ENCODE measurements around the gene MYL10.
"Not testable (repeated sequence)": the region's sequence is repeated elsewhere in the genome, so short reads cannot be mapped to it uniquely, and the experiment has no call there.

MYL10 gene

DNA sequence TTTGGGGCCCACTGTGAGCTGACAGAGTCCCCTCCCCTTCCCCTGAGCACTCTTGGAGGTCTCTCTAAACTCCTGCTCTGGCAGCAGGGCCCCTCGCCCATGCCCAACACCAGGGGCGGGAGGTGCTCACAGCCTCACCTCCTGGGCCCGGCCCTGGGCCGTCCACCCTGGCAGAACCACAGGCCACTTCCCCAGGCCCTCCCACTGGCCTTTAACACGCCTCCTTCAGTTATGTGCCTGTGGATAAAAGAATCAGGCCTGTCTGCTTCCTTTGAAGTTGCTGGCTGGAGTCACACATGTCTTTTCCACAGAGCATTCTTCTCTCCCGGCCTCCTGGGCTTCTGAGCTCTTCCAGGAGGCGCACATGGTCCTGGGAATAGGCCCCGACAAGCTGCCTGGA lies 10.2 kb downstream of the MYL10 start:
- DNase-seq (ENCODE audit: low read depth in 4 of 4, low spot score in 1 of 4): no peak

DNA sequence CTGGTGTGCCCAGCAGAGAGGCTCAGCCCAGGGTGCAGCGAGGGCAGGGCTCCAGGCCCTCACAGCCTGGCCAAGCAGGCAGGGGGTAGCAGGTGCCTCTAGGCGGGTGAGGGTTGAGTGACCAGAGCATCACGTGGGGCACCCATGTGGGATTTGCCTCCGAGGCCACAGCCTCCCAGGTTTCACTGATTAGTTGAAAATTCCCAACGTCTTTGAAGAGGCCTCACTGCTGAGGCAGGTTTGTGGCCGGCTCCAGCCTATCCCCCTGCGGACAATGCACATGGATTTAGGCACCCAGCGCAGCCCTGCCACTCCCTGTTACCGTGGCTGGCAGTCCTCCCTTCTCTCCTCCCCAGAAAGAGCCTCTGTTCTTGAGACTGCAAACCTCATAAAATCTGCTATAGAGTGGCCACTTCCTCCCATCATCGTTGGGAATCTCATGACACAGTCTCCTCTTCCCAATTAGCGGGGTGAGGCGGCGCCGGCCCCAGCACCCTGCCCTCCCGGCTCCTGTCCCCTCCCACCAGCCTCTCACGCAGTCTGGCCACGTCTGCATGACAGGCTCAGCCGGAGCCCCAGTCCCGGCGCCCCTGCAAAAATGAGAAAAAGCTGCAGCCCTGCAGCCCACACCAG lies 10.8 kb downstream of the MYL10 start:
- DNase-seq (ENCODE audit: low read depth in 4 of 4, low spot score in 1 of 4): no peak

DNA sequence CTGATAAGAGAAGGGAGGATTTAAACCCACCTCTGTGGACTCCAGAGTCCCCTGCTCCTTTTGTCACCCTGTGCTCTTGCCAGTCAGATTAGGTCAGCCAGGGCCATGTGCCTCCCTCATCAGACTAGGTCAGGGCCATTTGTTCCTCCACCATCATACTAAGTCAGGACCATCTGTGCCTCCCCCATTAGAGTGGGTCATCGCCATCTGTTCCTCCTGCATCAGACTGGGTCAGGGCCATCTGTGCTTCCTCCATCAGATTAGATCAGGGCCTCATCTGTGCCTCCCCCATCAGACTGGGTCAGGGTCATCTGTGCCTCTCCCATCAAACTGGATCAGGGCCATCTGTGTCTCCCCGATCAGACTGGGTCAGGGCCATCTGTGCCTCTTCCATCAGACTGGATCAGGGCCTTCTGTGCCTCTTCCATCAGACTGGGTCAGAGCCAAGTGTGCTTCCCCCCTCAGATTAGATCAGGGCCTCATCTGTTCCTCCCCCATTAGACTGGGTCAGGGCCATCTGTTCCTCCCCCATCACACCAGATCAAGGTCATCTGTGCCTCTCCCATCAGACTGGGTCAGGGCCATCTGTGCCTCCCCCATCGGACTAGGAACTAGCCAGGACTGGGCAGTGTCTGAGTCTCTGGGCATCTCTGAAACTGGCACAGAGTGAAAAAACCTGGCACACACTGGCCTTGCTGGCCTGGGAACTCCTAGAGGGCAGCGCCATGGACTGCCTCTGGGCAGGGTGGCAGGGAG lies 11.5 kb downstream of the MYL10 start:
- no peak for DNase-seq (ENCODE audit: low read depth in 4 of 4, low spot score in 1 of 4)

DNA sequence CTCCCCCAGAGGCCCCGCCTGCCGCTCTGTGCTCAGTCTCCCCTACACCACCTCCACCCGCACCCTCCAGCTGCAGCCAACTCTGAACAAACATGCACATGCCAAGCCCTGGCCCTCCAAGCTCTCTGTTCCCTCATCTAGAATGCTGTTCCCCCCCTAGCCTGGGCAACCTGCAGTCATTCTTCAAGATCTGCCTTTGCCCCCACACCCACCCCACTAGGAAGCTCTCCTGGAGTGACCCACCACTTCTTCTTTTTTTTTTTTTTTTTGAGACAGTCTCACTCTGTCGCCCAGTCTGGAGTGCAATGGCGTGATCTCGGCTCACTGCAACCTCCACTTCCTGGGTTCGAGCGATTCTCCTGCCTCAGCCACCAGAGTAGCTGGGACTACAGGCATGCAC lies 13.7 kb downstream of the MYL10 start:
- no peak for DNase-seq (ENCODE audit: low read depth in 4 of 4, low spot score in 1 of 4)

DNA sequence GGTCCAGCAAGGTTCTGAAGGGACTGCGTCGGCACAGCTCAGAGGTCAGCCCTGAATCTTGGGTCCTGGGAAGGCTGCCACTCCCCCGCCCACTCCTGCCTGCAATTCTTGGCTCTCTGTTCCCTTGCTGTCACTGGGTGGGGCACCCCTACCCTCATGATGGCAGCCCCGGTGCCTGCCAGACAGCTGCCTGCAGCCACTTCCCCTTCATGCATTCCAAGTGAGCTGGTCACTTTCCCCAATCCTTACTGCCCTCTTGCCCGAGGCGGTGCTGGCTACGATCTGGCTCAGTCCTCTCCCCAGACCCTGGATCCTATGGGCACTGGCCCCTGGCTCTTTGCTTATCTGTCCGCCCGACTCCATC lies 14.2 kb downstream of the MYL10 start:
- no peak for DNase-seq (ENCODE audit: low read depth in 4 of 4, low spot score in 1 of 4)

DNA sequence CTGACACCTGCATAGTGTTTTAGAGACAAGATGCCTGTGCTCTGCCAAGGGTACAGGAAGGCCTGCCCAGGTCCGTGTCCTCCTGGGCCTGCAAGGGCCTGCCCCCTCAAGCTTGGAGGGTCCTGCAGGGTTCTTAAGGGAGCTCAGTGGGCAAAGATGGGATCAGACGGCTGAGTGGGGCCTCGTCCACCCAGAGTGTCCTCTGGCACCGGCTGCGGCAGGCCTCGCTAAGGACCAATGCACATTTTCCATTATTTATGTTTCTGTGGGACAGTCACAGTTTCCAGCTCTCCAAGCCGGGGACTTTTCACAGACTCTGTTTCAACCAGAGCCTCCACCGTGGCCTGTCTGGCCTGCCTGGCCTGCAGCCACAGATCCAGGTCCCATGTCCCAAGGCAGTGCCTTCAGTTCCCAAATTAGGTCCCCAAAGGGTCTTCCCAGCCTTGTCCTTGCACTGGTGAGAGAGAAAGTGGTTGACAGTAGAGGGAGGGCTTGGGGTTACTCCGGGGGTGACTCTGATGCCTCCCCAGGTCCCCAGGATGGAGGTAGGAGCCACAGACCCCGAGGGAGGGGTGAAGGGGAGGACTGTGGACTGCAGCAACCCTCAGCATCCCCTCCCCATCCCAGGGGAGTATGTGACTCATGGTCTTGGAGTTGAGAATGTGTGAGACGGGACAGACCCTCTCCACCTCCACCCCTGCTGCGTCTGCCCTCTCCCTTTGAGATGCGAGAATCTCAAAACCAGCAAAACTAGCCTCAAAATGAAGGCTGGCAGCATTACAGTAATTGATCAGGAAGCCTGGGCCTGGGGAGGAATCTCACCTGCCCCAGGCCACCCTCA lies 14.8 kb downstream of the MYL10 start:
- no peak for DNase-seq (ENCODE audit: low read depth in 4 of 4, low spot score in 1 of 4)

DNA sequence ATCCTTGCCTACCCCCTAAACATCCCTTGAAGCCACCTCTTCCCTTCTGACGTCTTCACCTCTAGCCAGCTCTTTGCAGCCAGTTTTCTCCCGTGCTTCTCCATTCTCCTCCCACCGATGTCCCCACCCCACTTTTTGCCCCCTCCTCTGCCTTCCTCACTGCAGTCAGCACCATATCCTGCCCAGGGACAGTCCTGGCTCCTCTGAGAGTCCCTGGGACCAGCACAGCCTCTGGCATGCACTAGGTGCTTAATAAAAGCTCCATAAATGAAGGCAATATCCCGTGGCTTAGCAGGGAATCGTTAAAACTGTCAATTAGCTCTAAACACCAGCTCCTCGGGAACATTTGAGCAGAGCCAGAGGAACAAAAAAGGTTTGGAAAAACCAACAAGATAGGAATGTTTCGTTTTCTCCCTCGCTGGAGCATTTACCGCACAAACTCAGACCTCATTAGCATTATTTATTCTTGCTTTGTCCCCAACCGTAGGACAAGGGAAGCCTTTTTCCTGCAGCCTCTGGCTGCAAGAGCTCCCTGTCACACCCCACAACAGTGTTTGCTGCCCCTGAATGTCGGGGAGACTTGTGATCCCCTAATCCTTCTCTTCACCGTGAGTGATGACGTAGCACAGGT lies 16.1 kb downstream of the MYL10 start:
- no peak for DNase-seq (ENCODE audit: low read depth in 4 of 4, low spot score in 1 of 4)

DNA sequence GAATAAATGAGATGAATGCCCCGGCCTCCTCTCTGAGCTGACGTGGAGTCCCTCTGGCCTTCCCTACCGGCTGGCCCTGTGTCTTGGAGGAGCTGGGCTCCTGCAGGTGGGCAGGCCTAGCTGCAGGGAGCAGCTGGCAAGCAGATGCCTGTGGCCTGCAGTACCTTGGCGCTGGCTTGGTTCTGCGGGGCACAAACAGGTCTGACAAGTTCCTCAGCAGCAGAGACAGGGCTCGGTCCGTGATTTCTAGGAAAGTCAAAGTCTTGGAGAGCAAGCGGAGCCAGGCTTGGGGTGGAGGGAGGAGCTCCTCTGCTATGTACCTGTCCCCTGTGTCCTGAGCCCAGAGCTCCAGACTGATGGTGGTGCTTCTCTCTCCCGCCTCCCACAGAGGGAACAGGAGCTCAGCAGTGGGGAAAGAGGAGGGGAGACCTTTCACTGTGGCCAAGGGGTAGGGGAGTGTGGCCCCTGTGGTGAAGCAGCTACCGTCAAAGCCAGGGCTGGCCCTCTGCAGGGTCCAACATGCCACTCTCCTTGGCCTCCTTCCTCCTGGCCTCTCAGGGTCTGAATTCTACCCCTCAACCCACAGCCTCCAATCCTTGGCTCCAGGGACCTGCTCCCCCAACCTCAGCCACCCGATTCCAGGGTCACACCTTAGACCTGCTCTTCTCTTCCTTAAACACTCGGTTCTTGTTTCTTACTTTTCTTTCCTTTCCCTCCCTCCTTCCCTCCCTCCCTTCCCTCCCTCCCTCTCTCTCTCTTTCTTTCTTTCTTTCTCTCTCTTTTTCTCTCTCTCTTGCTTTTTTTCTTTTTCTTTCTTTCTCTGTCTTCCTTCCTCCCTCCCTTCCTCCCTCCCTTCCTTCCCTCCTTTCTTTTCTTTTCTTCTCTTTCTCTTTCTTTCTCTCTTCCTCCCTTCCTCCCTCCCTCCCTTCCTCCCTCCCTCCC lies 20.1 kb downstream of the MYL10 start:
- DNase-seq (ENCODE audit: low read depth in 4 of 4, low spot score in 1 of 4): no peak

DNA sequence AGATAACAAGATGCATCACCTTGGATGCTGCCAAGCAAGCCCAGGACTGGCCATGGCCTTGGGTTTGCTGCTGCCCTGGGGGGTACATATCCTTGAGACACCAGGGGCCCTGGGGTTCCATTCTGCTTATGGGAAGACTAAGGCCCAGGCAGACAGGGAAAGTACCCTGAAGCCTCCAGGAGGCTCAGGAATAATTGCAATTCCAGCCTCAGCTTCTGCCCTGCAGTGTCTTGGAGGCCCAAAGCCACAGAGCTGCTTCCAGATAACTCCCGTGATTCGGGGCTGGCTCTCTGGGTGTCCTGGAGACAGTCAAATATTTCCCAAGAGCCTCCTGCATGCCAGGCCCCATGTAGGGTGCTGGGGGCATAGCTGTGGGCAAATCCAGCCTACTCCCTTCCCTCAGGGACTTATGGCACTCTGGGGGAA lies 22.6 kb downstream of the MYL10 start:
- no peak for DNase-seq (ENCODE audit: low read depth in 4 of 4, low spot score in 1 of 4)

DNA sequence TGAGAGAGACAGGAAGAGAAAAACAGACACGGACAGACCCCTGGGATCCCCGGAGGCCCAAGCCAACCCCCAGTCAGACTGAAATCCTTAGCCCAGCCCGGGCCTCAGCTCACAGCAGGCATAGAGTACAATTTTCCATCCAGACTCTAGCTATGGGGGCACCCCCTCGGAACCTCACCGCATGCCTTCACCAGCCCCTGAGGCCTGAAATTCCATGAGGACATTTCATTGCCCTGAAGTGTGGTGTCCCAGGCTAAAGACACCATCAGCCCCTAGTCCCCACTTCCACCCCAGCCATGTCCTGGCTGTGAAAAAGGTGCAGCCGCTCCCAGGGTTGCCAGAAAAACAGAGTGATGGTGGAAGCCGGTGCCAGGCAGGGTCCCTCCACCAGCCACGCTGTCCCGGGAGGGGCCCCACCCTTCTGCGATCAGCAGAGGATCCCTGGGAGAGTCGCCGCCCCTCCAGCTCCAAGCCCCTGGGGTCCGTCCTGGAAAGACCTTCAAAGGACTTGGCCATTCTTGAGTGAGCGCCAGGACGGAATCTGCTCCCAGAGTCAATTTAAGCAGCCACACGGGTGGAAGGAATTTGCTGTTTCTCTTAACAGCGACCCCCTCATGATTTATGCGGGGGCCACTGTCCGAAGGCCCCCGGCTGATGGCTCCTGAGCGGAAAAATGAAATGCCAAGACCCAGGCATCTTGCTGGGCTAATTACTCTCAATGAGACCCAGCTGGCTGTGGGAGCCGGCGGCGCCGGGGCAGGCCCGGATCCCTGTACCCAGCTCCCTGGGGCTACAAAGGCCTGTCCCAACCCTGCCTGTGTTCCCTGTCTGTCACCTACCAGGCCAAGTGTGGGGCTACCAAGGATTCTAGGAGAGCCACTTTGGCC lies 23.2 kb downstream of the MYL10 start:
- DNase-seq (ENCODE audit: low read depth in 4 of 4, low spot score in 1 of 4): no peak

DNA sequence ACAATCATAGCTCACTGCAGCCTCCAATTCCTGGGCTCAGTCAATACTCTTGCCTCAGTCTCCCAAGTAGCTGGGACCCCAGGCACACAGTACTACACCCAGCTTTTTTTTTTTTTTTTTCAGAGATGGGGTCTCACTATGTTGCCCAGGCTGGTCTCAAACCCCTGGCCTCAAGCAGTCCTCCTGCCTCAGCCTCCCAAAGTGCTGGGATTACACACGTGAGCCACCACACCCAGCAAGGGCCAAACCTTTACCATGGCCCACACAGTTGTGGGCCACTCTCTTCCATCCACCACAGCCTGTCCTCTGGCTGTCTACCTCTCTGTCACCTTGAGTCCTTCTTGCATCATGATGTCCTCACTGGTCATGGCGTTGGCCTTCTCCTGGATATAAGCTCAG lies 24.2 kb downstream of the MYL10 start:
- not testable (repeated sequence) for DNase-seq (ENCODE audit: low read depth in 4 of 4, low spot score in 1 of 4)

DNA sequence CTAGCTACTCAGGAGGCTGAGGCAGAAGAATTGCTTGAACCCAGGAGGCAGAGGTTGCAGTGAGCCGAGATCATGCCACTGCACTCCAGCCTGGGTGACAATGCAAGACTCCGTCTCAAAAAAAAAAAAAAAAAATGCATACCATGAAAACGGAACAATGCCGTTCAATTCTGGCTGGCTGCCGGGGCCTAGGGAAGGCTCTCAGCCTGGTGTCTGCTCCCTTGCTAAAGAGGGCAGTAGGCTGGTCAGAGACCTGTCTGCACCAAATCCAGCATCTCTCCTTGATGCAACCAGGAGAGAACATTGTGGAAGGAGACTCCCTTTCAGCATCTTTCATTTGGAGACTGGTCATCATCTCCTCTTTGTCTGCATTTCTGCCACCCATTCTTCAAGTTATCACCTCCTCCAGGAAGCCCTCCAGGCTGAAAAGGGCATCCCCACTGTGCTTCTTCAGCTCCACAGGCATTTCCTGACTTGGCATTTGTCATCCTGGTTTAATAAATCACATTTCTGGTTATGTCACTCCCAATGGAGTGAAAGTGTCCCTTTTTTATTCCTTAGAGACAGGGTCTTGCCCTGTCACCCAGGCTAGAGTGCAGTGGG lies 24.7 kb downstream of the MYL10 start:
- DNase-seq (ENCODE audit: low read depth in 4 of 4, low spot score in 1 of 4): no peak

DNA sequence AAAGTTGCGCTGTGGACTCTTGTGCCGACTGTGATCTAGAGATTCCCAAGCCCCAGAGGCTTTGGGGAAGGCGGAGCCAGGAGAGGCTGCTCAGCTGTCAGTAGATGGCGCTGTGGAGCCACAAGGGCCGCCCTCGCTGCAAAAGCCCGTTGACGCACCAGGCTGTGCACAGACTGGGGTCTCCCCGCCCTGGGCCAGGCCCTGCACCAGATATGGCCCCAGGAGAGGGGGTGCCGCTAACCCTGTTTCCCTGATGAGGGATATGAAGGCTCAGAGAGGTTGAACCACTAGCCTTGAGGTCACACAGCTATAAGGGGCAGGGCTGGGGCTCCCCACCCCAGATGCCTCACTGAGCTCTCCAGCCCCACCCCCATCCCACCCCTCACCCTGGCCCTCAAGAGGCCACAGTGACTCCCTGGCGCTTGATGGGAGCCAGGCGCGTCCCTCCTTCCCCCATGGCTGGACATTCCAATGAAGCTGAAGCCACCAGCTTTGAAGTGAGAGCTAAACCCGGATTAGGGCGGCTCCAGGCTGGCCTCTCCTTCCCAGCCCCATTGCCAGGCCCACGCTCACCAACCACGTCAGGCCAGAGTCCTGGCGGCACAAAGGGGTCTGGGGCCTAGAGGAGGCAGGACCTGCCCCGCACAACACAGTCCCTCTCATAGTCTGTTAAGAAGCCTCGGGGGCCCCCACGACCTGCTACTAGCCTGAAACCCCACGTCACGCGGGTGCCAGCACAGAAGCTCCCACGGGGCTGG lies 26.4 kb downstream of the MYL10 start:
- peak; percentile 47 to 73 (median 56) for DNase-seq (ENCODE audit: low read depth in 4 of 4, low spot score in 1 of 4)

DNA sequence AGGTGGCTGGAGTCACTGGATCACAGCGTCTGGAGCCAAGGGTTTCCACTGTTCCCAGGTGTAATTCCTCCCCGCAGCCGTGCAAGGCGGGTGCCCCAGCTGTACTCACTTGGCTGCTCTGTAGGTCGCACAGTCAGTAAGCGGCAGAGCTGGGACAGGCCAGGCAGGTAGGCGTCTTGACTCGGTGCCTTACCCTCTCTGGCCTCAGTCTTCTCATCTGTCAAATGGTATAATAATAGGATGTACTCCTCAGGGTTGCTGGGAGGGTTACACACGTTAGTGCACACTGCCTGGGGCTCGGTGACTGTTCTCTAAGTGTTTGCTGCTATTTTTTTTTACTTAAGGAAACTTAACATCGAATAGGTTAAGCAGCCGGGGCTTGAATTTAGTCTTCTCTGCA lies 27.0 kb downstream of the MYL10 start:
- no peak for DNase-seq (ENCODE audit: low read depth in 4 of 4, low spot score in 1 of 4)

DNA sequence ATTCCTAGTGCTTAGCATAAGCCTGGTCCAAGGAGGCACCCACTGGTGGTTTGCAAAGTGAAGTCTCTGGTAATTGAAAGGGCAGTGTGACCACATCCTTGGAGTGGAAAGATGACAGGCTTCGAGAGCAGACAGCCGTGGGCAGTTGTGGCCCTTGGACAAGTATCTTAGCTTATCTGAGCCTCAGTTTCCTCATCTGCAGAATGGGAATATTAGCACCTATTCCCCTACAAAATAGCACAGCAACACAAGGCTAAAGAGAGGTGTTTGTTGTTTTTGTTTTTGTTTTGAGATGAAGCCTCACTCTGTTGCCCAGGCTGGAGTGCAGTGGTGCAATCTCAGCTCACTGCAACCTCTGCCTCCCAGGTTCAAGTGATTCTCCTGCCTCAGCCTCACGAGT lies 29.3 kb downstream of the MYL10 start:
- DNase-seq (ENCODE audit: low read depth in 4 of 4, low spot score in 1 of 4): no peak

DNA sequence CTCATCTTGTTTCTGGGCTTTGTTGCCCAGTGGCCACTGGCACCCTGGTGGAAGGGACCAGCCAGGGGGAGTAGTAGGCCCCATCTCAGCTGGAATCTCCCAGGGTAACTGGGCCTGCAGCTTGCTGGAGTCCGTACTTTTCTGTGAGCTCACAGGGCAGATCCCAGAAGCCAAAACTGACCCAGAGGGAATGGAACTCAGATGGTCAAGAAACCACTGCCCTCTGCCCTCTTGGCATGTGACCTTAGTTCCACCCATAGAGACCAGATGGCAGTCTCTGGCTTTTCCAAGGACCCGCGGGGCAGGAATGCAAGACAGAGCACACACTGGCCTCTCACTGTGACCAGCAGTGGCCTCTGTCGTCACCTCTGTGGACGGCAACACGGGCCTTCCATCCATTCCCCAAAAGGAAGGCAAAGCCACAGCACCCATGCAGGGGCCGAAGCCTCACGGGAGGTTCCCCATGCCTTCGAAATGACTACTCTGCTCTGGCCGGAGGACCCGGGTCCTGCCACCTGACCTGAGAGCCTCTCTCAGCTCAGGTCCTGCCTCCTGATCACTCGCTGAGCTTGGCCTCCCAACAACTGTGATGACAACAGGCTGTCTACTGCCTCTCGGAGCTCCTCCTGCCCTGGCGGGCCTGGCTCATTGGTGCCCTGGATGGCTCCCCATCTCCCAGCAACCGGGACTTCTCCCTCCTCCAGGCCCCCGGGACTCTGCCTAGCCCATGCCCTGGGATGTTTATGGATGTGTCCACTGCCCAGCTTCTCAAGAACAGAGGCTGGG lies 29.9 kb downstream of the MYL10 start:
- DNase-seq (ENCODE audit: low read depth in 4 of 4, low spot score in 1 of 4): no peak

DNA sequence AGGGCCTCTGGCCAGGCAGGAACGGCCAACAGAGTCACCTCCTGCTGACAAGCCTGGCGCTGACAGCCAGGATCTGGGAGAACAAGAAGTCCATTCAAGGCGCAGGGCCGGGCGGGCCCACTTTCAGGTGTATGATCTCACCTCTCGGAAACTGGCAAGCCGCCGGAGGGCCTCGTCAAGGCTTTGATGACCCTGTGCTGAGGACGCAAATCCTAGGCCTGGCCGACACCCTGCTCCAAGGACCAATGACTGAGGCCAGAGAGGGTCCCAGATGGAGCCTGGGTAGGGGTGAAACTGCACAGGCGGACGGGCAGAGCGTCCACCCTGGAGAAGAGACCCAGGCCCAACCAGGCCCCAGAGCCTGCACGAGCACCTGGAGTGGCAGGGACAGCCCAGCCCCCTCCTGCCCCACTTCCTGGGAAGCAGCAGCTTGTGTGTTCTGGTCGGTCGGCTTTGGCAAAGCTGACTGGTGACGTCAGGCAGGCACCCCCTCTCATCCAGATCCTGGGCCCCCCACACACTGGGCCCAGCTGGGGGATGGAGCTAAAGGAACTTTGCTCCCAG lies 30.6 kb downstream of the MYL10 start:
- no peak for DNase-seq (ENCODE audit: low read depth in 4 of 4, low spot score in 1 of 4)

All from stimulated activated CD4-positive, alpha-beta T cell treated with anti-CD3 and anti-CD28 coated beads, Interleukin-1b, Interleukin-23, amount 100 ng/mL, for 24 hours (primary cell).